Activated CD8-positive, alpha-beta T cell treated with anti-CD3 and anti-CD28 coated beads for 36 hours (primary cell): ENCODE data around the gene ADAM33. TPM values are rescaled to one million over a fixed set of nuclear protein-coding genes. Genes with fewer than 3 reads are reported as not detected.

Experiments used
- ATAC-seq: fragments of 200-7000 bp; cut with Tn5 transposase; one replicate; pipeline ENCODE4 v1.10.0; 2021; ENCODE audit warnings: mild to moderate bottlenecking, moderate library complexity
- CTCF ChIA-PET: fragments of 350-600 bp; sonication (Branson Sonifier 250); formaldehyde crosslinking; loops from one replicate; lab custom pipeline; 2021; ENCODE audit warnings: antibody characterized with exemption; lab: Charles Lee
- POLR2A ChIA-PET: fragments of 350-600 bp; sonication (Branson Sonifier 250); formaldehyde crosslinking; loops from one replicate; lab custom pipeline; 2021; ENCODE audit warnings: antibody characterized with exemption; lab: Charles Lee
- DNase-seq: peaks from one replicate; pipeline ENCODE4 v3.0.0-alpha.2; 2020
- H3K27ac Mint-ChIP-seq: one replicate; pipeline ENCODE4 v1.8.0; 2021; ENCODE audit warnings: mild to moderate bottlenecking, mixed read lengths
- H3K27me3 Mint-ChIP-seq: one replicate; pipeline ENCODE4 v1.8.0; 2021; ENCODE audit warnings: mixed read lengths
- H3K36me3 Mint-ChIP-seq: one replicate; pipeline ENCODE4 v1.8.0; 2021; ENCODE audit warnings: low read depth, mixed read lengths
- H3K4me1 Mint-ChIP-seq: one replicate; pipeline ENCODE4 v1.8.0; 2021; ENCODE audit warnings: low read depth, mixed read lengths
- H3K4me3 Mint-ChIP-seq: one replicate; pipeline ENCODE4 v1.8.0; 2021; ENCODE audit warnings: mild to moderate bottlenecking, moderate library complexity, mixed read lengths
- H3K9me3 Mint-ChIP-seq: one replicate; pipeline ENCODE4 v1.8.0; 2021; ENCODE audit warnings: mixed read lengths
- CTCF ChIP-seq: fragments of 200-600 bp; IDR thresholded peaks from one replicate; pipeline ENCODE4 v1.8.0; 2022; ENCODE audit warnings: antibody characterized with exemption, mild to moderate bottlenecking
- intact Hi-C: fragments of 100-400 bp; cut with micrococcal nuclease; formaldehyde crosslinking; loops from one replicate; pipeline ENCODE4 v1.10.0; 2022
- total RNA-seq, 2 experiments: library from RNA; stranded (reverse); gene quantifications; one replicate each; pipeline ENCODE4 v1.2.3, GENCODE V29; 2021

ADAM33 gene
- total RNA-seq, 2 experiments from 2014 or later = not detected

GRCh38 chr20:3705491-3705969, 23.7 kb upstream of the ADAM33 start:
- no peak for ATAC-seq
- ChIA-PET POLR2A (no interaction called here), CTCF (no interaction called here)
- H3K4me3 Mint-ChIP-seq = no peak overlapping the region
- H3K27ac Mint-ChIP-seq = no peak overlapping the region
- no peak for TF ChIP-seq CTCF
- no peaks in the 10 kb centered on the region for H3K4me1 Mint-ChIP-seq
- H3K27me3 Mint-ChIP-seq = peaks cover 2% of the 10 kb centered on the region
- DNase-seq = no peak
- no peaks in the 10 kb centered on the region for H3K36me3 Mint-ChIP-seq
- H3K9me3 Mint-ChIP-seq = no peaks in the 10 kb centered on the region
- intact Hi-C loops = no loop called here

GRCh38 chr20:3704087-3704486, 22.3 kb upstream of the ADAM33 start:
- no peaks in the 10 kb centered on the region for H3K4me1 Mint-ChIP-seq
- intact Hi-C loops = no loop called here
- TF ChIP-seq CTCF = no peak
- H3K9me3 Mint-ChIP-seq = no peaks in the 10 kb centered on the region
- CTCF ChIA-PET = interaction anchor here (0.7 to 1.8 kb wide), 2 partner anchors 8 to 9 kb away, joined by 3 to 4 read pairs; no protein-coding TSS in a partner anchor
- no peak for DNase-seq
- no peak overlapping the region for H3K27ac Mint-ChIP-seq
- H3K36me3 Mint-ChIP-seq = no peaks in the 10 kb centered on the region
- ATAC-seq = no peak
- POLR2A ChIA-PET = interaction anchor here (1.1 to 1.2 kb wide), 2 partner anchors 12 to 17 kb away, joined by 3 to 4 read pairs; no protein-coding TSS in a partner anchor
- H3K4me3 Mint-ChIP-seq = no peak overlapping the region
- H3K27me3 Mint-ChIP-seq = peaks cover 2% of the 10 kb centered on the region

- intact Hi-C loops = no loop called here
- Mint-ChIP-seq H3K9me3 (no peaks in the 10 kb centered on the region), H3K4me3 (no peak overlapping the region), H3K27me3 (peaks cover 2% of the 10 kb centered on the region), H3K4me1 (no peaks in the 10 kb centered on the region), H3K36me3 (no peaks in the 10 kb centered on the region), H3K27ac (no peak overlapping the region)
- ChIA-PET CTCF (interaction anchor here (1.6 to 1.8 kb wide), 2 partner anchors 8 to 10 kb away, joined by 4 to 8 read pairs; no protein-coding TSS in a partner anchor), POLR2A (no interaction called here)
- DNase-seq (no peak), ATAC-seq (no peak)
- TF ChIP-seq CTCF = no peak
These were observed 21.0 kb upstream of the ADAM33 start for GRCh38 chr20:3702611-3703391.

DNA sequence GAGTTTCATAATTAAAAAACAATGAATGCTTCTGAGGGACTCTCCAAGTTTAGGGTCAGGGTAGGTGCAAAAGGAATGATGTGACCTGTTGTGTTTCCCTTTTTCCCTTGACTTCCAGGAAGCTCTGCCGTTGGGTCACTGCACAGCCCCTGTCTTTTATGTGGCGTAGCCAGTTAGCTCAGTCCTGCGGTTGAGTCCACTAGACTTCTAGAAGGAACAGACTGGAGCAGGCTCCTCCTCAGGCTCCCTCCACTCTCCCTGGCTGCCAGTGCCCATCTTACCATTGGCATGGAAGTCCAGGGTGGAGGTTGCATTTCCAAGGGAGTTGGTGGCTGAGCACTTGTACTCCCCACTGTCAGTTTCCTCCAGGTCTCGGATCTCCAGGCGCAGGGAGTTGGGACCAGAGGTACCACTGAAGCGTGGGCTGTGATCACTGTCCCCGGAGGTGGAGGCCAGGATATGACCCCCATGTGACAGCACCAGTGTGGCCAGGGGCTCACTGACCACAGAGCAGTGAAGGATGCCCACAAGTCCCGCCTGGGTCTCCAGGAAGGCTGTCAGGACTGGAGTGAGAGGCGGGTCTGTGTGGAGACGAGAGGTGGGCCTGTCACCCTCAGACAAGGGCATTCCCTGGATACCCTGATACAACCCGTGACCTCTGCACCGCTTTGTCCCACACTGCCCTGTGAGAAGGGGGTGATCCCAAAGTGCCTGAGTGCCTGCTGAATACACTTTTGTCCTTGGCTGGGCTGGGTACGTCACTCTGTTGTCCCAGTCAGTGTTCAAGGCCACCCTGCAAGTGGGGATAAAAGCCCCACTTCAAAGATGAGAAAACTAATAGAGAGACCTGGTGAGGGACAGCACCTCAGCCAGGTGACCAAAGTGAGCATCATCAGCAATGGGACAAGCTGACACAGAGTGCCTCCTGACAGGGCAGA, 19.5 kb upstream of the ADAM33 start:
- intact Hi-C loops = no loop called here
- Mint-ChIP-seq H3K4me1 (no peaks in the 10 kb centered on the region), H3K36me3 (no peaks in the 10 kb centered on the region), H3K27ac (no peak overlapping the region), H3K4me3 (no peak overlapping the region), H3K27me3 (peaks cover 2% of the 10 kb centered on the region), H3K9me3 (no peaks in the 10 kb centered on the region)
- ChIA-PET CTCF (interaction anchor here (0.7 to 5.5 kb wide), 5 partner anchors 9 to 407 kb away, joined by 3 to 25 read pairs (median 8); no protein-coding TSS in a partner anchor), POLR2A (no interaction called here)
- DNase-seq (no peak), ATAC-seq (no peak)
- no peak for TF ChIP-seq CTCF
